GM12878 (cell line): ENCODE data around the gene ANKRD13C.

Experiments
- KDM1A ChIP-seq: fragments of 200-600 bp; sonication (generic); IDR thresholded peaks from 2 replicates; pipeline ENCODE4 v1.6.1; 2016; ENCODE audit warnings: borderline replicate concordance
- POLR2AphosphoS5 ChIP-seq: IDR thresholded peaks from 2 replicates; pipeline ENCODE4 v1.6.1; 2011; ENCODE audit warnings: mild to moderate bottlenecking, low read length, inconsistent platforms
- SPI1 ChIP-seq: IDR thresholded peaks from 2 replicates; pipeline ENCODE4 v1.6.1; 2011; ENCODE audit warnings: low read depth, mild to moderate bottlenecking, low read length, moderate library complexity, borderline replicate concordance; ENCODE audit not compliant: insufficient read depth
- STAT1 ChIP-seq: fragments of 450-650 bp; conservative IDR thresholded peaks from 2 replicates; pipeline ENCODE4 v1.6.1; 2014; ENCODE audit warnings: antibody characterized with exemption, mild to moderate bottlenecking
- TF ChIP-seq, protein P1 (sequence below), 3 experiments: IDR thresholded peaks in 2 of 3; conservative IDR thresholded peaks in 1 of 3; 2 replicates each; pipeline ENCODE4 v1.5.1; 2011; ENCODE audit warnings: low read depth in 3 of 3, low read length in 3 of 3, mild to moderate bottlenecking in 3 of 3, control low read depth in 2 of 3, moderate library complexity in 2 of 3, inconsistent platforms in 1 of 3, mixed read lengths in 1 of 3; ENCODE audit not compliant: control insufficient read depth in 2 of 3, insufficient read depth in 1 of 3; ENCODE audit errors: extremely low read depth in 1 of 3

- no peak for TF ChIP-seq SPI1
- TF ChIP-seq KDM1A, result no peak
- TF ChIP-seq, protein P1, sequence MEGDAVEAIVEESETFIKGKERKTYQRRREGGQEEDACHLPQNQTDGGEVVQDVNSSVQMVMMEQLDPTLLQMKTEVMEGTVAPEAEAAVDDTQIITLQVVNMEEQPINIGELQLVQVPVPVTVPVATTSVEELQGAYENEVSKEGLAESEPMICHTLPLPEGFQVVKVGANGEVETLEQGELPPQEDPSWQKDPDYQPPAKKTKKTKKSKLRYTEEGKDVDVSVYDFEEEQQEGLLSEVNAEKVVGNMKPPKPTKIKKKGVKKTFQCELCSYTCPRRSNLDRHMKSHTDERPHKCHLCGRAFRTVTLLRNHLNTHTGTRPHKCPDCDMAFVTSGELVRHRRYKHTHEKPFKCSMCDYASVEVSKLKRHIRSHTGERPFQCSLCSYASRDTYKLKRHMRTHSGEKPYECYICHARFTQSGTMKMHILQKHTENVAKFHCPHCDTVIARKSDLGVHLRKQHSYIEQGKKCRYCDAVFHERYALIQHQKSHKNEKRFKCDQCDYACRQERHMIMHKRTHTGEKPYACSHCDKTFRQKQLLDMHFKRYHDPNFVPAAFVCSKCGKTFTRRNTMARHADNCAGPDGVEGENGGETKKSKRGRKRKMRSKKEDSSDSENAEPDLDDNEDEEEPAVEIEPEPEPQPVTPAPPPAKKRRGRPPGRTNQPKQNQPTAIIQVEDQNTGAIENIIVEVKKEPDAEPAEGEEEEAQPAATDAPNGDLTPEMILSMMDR (IDR thresholded peaks at IDR 0.05 in 2 of 3, conservative IDR thresholded peaks at IDR 0.05 in 1 of 3; ENCODE audit: control insufficient read depth in 2 of 3, extremely low read depth in 1 of 3, insufficient read depth in 1 of 3, low read depth in 3 of 3, low read length in 3 of 3), result no peak
- no peak for TF ChIP-seq STAT1
- TF ChIP-seq POLR2AphosphoS5, result no peak
These were observed 37.4 kb downstream of the ANKRD13C start for GRCh38 chr1:70317087-70317486.
